Transverse colon (tissue), 4 donors: ENCODE data around the gene CYP4F12. TPM values are rescaled to one million over a fixed set of nuclear protein-coding genes. Genes with fewer than 3 reads are reported as not detected.
A peak's percentile ranks its signal among the peaks of the same experiment; 100 is the strongest.

Experiments
- DNase-seq: peaks from one replicate; pipeline ENCODE4 v3.0.0-alpha.2; 2019
- H3K27ac ChIP-seq, 4 donors: fragments of 200-600 bp; sonication (generic); 2 replicates each; pipeline ENCODE4 v1.5.1; 2016 to 2018; ENCODE audit warnings: inconsistent platforms in 4 of 4
- H3K27me3 ChIP-seq: fragments of 200-600 bp; sonication (generic); 2 replicates; pipeline ENCODE4 v1.5.1; 2017; ENCODE audit warnings: inconsistent platforms
- H3K36me3 ChIP-seq, 4 donors: fragments of 200-600 bp; sonication (generic); 2 replicates each; pipeline ENCODE4 v1.5.1; 2017 to 2019; ENCODE audit warnings: inconsistent platforms in 4 of 4
- H3K4me1 ChIP-seq, 4 donors: fragments of 200-600 bp; sonication (generic); 2 replicates each; pipeline ENCODE4 v1.5.1; 2017 to 2020; ENCODE audit warnings: inconsistent platforms in 4 of 4
- H3K4me3 ChIP-seq, 4 donors: fragments of 200-600 bp; sonication (generic); 1 replicate in 1 of 4; 2 replicates in 3 of 4; pipeline versions ENCODE4 v1.5.1 to v1.6.1; 2017 to 2019; ENCODE audit warnings: inconsistent platforms in 4 of 4
- H3K9me3 ChIP-seq, 2 donors: fragments of 200-600 bp; sonication (generic); 2 replicates each; pipeline ENCODE4 v1.5.1; 2017 to 2019; ENCODE audit warnings: inconsistent platforms in 2 of 2
- EP300 ChIP-seq: sonication (generic); formaldehyde crosslinking; IDR thresholded peaks from one replicate; pipeline ENCODE4 v1.6.1; 2017; ENCODE audit warnings: antibody characterized with exemption, low read depth
- POLR2A ChIP-seq: fragments of 450-650 bp; IDR thresholded peaks from one replicate; pipeline ENCODE4 v1.6.1; 2016; ENCODE audit warnings: antibody characterized with exemption, mild to moderate bottlenecking, moderate library complexity
- POLR2AphosphoS5 ChIP-seq, 3 donors: sonication (generic); formaldehyde crosslinking; IDR thresholded peaks; one replicate each; pipeline ENCODE4 v1.6.1; 2016; ENCODE audit warnings: antibody characterized with exemption in 3 of 3
- WGBS, 2 donors: methylation state at CpG; one replicate each; pipeline ENCODE4 v1.1.5; 2018; ENCODE audit warnings: low coverage in 1 of 2; 5-methylcytosine and 5-hydroxymethylcytosine counted together
- in situ Hi-C, 4 donors: fragments of 200-750 bp; cut with MboI; loops; one replicate each; pipeline versions ENCODE4 v1.15.0 to v1.15.1; 2017; ENCODE audit warnings: low sequenced_read_pairs in 3 of 4, low pct_ligation_motif_present in 1 of 4, low pct_unique_long_range_greater_than_20kb in 1 of 4
- intact Hi-C: fragments of 100-400 bp; cut with DNase I; formaldehyde crosslinking; loops from one replicate; pipeline ENCODE4 v1.15.1; 2023; ENCODE audit warnings: low total_unique reads
- total RNA-seq, 4 donors: library from RNA; depleted of rRNA; stranded (reverse); fragments of >200 nt; gene quantifications; one replicate each; pipeline ENCODE4 v1.1.0, GENCODE V29; 2016
- TF ChIP-seq, protein P1 (sequence below), 5 experiments: fragments of 200-600 bp in 3 of 5; fragments of 450-650 bp in 2 of 5; sonication (generic) in 3 of 5; IDR thresholded peaks; 1 replicate in 2 of 5; 2 replicates in 3 of 5; pipeline ENCODE4 v1.5.1; 2016 to 2017; ENCODE audit warnings: antibody characterized with exemption in 5 of 5, inconsistent platforms in 3 of 5, mild to moderate bottlenecking in 2 of 5, moderate library complexity in 1 of 5

CYP4F12 gene
- total RNA-seq, 4 donors from 2014 or later, result 229 to 406 (median 273) TPM

DNA sequence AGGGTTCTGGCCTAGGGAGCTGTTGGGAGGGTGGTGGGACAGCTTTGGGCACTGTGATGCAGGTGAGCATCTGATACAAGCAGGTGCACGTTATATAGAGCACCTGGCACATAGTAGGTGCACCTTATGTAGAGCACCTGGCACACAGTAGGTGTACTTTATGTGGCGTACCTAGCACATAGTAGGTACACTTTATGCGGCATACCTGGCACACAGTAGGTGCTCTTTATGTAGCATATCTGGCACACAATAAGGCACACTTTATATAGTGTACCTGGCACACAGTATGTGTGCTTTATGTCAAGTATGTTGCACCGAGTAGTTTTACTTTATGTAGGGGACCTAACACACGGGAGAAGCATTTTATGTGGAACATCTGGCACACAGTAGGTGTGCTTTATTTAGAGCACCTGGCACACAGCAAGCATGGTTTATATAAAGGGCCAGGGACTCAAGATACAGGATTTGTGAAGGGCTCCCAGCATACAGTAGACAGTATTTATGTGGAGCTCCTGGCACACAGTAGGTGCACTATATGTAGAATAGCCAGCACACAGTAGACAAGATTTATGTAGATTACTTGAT lies 1.6 kb upstream of the CYP4F12 start:
- no peak for TF ChIP-seq POLR2A
- no peak for TF ChIP-seq POLR2AphosphoS5 (IDR thresholded peaks at IDR 0.05)
- TF ChIP-seq, protein P1, sequence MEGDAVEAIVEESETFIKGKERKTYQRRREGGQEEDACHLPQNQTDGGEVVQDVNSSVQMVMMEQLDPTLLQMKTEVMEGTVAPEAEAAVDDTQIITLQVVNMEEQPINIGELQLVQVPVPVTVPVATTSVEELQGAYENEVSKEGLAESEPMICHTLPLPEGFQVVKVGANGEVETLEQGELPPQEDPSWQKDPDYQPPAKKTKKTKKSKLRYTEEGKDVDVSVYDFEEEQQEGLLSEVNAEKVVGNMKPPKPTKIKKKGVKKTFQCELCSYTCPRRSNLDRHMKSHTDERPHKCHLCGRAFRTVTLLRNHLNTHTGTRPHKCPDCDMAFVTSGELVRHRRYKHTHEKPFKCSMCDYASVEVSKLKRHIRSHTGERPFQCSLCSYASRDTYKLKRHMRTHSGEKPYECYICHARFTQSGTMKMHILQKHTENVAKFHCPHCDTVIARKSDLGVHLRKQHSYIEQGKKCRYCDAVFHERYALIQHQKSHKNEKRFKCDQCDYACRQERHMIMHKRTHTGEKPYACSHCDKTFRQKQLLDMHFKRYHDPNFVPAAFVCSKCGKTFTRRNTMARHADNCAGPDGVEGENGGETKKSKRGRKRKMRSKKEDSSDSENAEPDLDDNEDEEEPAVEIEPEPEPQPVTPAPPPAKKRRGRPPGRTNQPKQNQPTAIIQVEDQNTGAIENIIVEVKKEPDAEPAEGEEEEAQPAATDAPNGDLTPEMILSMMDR (IDR thresholded peaks at IDR 0.05), result no peak
- TF ChIP-seq EP300, result no peak
- DNase-seq, result no peak
- Histone ChIP-seq H3K36me3 (no peaks in the 10 kb centered on the region), H3K4me3 (no peak overlapping the region), H3K4me1 (peaks cover 7 to 29% (median 18%) of the 10 kb centered on the region in 4 donors), H3K27me3 (no peaks in the 10 kb centered on the region), H3K9me3 (no peaks in the 10 kb centered on the region), H3K27ac (peak overlapping the region in 3 of 4 donors; percentile 87 to 88 (median 87))
- intact Hi-C loops (no loop called here), in situ Hi-C loops (loop anchor here in 1 of 4 donors (5.0 kb wide), 1 partner anchor 106 kb away; no protein-coding TSS in a partner anchor)
- 60% methylated on average over 5 of the region's 5 CpGs; no CpG with 5 or more reads in 1 of the 2 donors for WGBS, 2 donors

- Histone ChIP-seq H3K36me3 (no peaks in the 10 kb centered on the region), H3K4me3 (no peak overlapping the region), H3K27ac (peak overlapping the region; percentile 85 to 88 (median 87)), H3K4me1 (peaks cover 7 to 24% (median 18%) of the 10 kb centered on the region in 4 donors), H3K27me3 (no peaks in the 10 kb centered on the region), H3K9me3 (no peaks in the 10 kb centered on the region)
- TF ChIP-seq, protein P1 (IDR thresholded peaks at IDR 0.05), result no peak
- no peak for TF ChIP-seq EP300
- TF ChIP-seq POLR2AphosphoS5 (IDR thresholded peaks at IDR 0.05), result no peak
- TF ChIP-seq POLR2A, result no peak
- 46 to 55% methylated on average over 5 to 10 of the region's 10 CpGs for WGBS, 2 donors
- in situ Hi-C loops (loop anchor here in 1 of 4 donors (5.0 kb wide), 1 partner anchor 105 kb away; no protein-coding TSS in a partner anchor), intact Hi-C loops (no loop called here)
- no peak for DNase-seq
Measured at GRCh38 chr19:15671891-15672579, 852 bp upstream of the CYP4F12 start.

- Histone ChIP-seq H3K36me3 (no peaks in the 10 kb centered on the region), H3K4me1 (peaks cover 7 to 23% (median 18%) of the 10 kb centered on the region in 4 donors), H3K27ac (peak overlapping the region; percentile 85 to 88 (median 87)), H3K4me3 (peak overlapping the region in 3 of 4 donors; percentile 18 to 47 (median 22)), H3K9me3 (no peaks in the 10 kb centered on the region), H3K27me3 (no peaks in the 10 kb centered on the region)
- intact Hi-C loops, result no loop called here
- 16 to 40% methylated on average over 6 to 9 of the region's 9 CpGs for WGBS, 2 donors
- in situ Hi-C loops, result loop anchor here in 1 of 4 donors (5.0 kb wide), 1 partner anchor 104 kb away; no protein-coding TSS in a partner anchor
- peak; percentile 43 for DNase-seq
- no peak for TF ChIP-seq POLR2AphosphoS5 (IDR thresholded peaks at IDR 0.05)
- TF ChIP-seq, protein P1 (IDR thresholded peaks at IDR 0.05), result peak in 1 of 5 experiments; percentile 58
Measured at GRCh38 chr19:15673176-15673654, 328 bp downstream of the CYP4F12 start.

DNA sequence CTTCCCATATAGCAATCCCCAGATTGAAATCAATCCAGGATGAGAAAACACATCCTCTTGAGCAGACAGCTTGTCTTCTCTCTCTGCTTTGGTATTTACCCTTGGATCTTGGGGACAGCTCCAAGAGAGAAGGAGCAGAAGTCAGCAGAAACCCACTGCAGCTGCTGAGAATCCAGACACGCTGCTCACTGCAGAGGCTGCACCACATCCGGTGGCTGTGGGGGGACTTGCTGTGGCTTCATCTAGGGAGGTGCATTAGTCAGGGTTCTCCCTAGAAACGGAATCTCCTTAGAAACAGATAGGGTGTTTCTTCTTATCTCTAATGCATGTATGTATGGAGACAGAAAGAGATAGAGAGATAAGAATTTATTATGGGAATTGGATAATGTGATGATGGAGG lies 2.7 kb downstream of the CYP4F12 start:
- DNase-seq, result no peak
- in situ Hi-C loops (loop anchor here in 3 of 4 donors (5.0 kb wide), 1 partner anchor 102 kb away; no protein-coding TSS in a partner anchor), intact Hi-C loops (no loop called here)
- no peaks in the 10 kb centered on the region for H3K36me3 ChIP-seq
- H3K27ac ChIP-seq, result no peak overlapping the region
- H3K9me3 ChIP-seq, result no peaks in the 10 kb centered on the region
- 50 to 60% methylated on average over 1 to 3 of the region's 3 CpGs for WGBS, 2 donors
- TF ChIP-seq EP300 (no peak), POLR2AphosphoS5 (IDR thresholded peaks at IDR 0.05) (no peak), POLR2A (no peak)
- TF ChIP-seq, protein P1 (IDR thresholded peaks at IDR 0.05), result no peak
- no peak overlapping the region for H3K4me3 ChIP-seq
- H3K4me1 ChIP-seq, result peaks cover 7 to 23% (median 18%) of the 10 kb centered on the region in 4 donors
- H3K27me3 ChIP-seq, result no peaks in the 10 kb centered on the region
